Suprapubic skin (tissue), 3 donors: ENCODE data around the gene PRKAG2.

Experiments
- EP300 ChIP-seq: sonication (generic); formaldehyde crosslinking; IDR thresholded peaks from one replicate; pipeline ENCODE4 v1.6.1; 2017; ENCODE audit warnings: antibody characterized with exemption
- TF ChIP-seq, protein P1 (sequence below), 2 donors: fragments of 200-600 bp in 1 of 2; fragments of 450-650 bp in 1 of 2; sonication (generic) in 1 of 2; IDR thresholded peaks; one replicate each; pipeline ENCODE4 v1.5.1; 2016 to 2019; ENCODE audit warnings: antibody characterized with exemption in 2 of 2, mild to moderate bottlenecking in 1 of 2, moderate library complexity in 1 of 2

- no peak for TF ChIP-seq EP300
- TF ChIP-seq, protein P1, sequence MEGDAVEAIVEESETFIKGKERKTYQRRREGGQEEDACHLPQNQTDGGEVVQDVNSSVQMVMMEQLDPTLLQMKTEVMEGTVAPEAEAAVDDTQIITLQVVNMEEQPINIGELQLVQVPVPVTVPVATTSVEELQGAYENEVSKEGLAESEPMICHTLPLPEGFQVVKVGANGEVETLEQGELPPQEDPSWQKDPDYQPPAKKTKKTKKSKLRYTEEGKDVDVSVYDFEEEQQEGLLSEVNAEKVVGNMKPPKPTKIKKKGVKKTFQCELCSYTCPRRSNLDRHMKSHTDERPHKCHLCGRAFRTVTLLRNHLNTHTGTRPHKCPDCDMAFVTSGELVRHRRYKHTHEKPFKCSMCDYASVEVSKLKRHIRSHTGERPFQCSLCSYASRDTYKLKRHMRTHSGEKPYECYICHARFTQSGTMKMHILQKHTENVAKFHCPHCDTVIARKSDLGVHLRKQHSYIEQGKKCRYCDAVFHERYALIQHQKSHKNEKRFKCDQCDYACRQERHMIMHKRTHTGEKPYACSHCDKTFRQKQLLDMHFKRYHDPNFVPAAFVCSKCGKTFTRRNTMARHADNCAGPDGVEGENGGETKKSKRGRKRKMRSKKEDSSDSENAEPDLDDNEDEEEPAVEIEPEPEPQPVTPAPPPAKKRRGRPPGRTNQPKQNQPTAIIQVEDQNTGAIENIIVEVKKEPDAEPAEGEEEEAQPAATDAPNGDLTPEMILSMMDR (IDR thresholded peaks at IDR 0.05): no peak
Measured at GRCh38 chr7:151858456-151858855, 18.5 kb downstream of the PRKAG2 start.
